ENCODE data around the gene EIF5A.
A peak's percentile ranks its signal among the peaks of the same experiment; 100 is the strongest.

Gene EIF5A

DNA sequence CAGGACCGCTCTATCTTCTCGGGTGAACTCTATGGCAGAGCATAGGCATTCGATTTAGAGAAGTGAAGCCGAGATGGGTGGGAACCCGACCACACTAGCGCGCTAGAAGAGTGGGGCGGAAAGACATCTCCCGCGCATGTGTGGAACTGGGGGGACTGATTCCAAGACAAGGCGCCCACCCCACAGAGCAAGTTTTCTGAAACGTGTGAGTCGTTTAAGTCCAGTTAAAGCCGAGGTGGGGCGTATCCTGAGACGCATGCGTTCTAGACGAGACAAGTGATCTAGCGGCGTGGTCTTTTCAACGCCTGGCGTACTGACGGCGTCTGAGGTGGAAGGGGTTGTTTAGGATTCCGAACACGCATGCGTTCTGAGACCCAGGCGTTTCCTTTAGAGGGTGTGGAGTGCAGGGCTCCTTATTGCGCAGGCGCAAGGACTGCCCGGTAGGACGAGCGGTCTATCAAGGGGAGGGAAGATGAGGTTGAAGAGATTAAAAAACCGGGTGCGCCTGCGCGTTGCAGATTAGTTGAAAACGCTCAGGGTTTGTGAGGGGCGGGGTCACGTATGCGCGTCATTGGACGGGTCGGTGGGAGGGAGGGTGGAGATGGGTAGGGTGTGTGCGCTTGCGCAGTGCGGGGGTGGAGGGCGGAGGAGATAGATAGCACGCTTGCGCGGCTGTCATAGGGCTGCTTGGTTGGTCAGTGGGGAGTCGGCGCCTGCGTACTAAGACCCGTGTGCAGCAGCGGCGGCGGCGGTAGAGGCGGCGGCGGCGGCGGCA lies at the start of gene EIF5A:
EIF5A (plus strand) TSS at position 718 of the 775 bp plus-strand sequence. CDS start 2,008 bp downstream, outside the sequence.
- DNase-seq: peak; percentile 100

DNA sequence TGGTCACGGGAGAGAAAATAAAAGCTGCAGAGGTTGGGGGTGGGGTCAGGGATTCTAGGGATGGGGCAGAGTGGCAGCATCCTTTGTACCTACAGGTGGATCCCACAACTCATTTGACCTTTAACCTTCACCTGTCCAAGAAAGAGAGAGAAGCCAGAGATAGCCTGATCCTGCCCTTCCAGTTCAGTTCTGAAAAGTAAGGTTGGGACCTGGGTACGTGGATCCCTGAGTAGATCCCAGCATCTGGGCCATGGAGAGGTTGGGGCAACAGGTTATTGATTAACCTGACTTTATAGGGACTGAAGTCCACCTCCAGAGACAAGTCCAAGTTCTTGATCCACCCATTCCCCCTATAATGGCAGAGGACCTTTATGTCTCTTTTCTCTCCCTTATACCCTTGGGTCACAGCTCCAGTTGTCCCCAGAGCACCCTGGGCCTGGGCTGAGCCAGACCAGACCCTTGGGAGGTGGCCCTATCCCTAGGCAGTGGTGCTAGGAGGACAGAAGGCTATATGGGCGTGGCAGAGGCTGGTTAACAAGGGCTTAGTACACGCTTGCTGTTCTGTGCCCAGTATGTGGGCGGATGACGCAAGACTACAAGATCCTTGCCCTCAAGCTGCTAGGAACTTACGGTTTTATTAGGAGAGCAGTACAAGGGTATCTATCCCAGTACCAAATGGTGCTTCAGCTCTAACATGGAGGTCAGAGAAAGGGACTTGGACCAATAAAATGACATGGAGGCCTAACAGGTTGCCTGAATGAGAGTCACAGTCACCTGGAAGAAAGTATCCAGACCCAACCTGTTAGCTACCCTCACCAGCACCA lies 48.5 kb upstream of the EIF5A start:
- no peak for DNase-seq

DNA sequence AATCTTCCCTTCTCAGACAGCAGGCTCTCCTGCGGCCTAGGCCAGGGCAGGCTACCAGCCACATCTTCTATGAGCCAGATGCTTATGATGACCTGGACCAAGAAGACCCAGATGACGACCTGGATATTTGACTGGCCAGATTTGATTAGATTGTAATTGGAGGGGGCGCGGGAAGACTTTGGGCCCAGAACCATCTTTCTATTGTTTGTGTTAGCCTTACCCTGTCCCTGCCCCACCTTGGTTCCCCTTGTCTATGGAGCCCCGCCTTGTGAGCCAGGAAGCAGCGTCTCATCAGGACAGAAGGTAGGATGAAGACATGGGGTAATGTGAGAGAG lies 47.9 kb upstream of the EIF5A start:
- no peak for DNase-seq

DNA sequence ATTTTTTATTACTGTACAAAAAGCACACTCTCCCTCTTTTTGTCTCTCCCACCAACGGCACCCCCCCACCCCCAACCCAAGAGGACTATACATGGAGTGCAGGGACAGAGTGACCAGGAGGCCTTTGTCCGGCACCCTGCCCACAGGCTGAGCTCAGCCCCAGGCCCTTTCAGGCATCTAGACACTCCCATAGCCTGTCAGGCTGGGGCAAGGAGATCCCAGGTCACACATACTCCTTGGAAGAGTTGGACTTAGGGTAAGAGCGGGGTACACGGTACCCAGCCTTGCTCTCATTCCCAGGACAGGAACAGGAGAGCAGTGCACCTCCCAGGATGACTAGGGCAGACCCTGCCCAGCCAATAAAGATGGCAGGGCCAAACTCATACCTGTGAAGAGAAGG lies 47.3 kb upstream of the EIF5A start:
- DNase-seq: no peak

DNA sequence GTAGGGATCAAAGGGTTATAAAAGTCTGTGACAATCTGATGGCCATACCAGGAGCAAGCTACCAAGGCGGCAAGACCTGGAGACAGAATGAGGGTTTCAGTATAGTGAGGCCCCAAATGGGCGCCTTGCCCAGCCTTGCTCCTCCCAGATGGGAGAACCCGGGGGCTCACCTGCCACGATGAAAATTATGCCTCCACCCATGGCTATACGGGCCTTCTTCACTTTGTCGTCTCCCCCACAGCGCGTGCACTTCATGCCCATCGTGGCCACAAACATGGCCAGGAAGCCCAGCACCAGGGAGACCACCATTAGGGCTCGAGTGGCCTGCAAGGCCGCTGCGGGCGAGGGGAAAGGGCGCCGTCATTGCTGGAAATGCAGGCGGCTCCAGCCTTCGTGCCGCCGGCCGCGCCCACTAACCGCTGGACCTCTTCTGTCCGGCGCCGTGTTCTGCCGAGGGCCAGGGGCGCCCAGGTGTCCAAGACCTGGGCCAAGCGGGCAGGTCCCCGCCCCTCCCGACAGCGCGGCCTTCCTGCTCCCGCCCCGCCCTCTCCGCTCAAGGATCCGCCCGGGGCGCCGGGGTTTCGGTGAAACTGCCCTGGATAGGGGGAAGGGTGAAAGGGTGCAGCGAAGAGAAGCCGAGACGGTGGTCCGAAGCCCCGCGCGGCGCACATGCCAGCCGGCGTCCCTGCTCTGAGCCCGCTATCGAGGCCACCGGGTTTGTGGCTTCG lies 46.6 kb upstream of the EIF5A start:
- no peak for DNase-seq

DNA sequence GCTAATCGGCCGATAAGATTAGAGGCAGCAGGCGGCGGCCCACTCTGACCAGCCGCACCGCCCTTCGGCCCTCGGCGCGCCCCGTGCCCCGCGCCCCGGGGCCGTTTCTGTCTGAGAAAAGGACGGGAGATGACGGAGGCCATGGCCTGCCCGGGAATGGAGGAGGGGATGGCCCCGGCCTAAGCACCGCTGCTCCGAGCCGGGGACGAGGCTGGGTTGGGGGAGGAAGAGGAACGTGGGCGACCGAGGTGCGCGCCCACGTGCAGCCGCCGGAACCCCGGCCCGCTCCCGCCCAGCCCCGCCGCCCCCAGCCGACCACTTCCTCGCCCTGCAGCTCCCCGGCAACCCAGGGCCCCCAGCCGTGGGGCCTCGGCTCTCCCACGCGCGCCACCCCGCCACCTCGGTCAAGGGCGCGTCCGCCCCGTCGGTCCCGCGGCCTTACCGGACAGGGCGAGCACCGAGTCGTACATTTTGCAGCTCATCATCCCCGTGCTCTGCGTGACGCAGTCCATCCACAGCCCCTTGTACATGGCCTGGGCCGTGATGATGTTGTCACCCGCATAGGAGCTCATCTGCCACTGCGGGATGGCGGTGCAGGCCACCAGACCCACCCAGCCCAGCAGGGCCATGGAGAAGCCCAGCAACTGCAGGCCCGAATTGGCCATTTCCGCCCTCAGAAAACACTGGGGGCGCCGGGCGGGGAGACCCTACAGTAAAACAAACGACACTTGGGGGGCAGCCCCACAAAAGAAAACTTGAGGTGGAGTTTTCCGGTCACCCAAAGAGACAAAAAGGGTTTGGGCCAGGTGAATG lies 45.8 kb upstream of the EIF5A start:
- DNase-seq: peak; percentile 33

DNA sequence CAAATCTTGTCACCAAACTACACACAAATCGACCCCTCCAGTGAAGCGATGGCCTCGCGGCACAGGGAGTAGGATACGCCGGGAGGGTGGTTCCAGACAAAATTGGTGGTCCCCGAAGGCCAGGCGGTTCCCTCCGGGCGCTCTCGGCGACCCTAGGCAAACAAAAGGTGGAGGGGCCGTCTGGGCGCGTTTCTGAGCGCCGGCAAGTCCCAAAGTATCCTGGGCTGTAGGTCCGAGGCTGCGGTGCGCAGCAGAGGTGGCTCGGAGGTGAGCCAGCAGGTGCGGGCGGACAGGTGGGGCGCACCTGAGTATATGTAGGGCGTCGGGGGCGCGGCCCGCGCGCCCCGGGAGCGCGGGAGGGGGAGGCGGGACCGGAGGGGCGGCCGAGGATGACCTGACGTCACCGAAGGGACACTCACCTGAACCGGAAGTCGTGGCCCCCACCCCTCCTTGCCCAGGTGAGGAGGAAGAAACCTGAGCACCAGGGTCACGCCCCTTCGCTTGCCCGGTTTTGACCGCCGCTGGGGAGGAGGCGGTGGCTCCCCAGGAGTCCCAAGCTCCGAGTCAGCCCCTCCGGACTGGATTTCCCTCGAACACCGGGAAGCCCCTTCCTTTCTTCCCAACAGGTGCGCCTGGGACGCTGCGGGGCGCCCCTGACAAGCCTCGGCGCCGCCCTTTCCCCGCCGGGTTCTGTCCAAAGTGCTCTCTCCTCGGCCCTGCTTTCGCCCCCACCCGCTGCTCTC lies 45.1 kb upstream of the EIF5A start, which contains the start of gene CLDN7:
CLDN7 (minus strand) TSS at position 287 of the 743 bp plus-strand sequence. CDS start 435 bp downstream, outside the sequence.
- DNase-seq: no peak

DNA sequence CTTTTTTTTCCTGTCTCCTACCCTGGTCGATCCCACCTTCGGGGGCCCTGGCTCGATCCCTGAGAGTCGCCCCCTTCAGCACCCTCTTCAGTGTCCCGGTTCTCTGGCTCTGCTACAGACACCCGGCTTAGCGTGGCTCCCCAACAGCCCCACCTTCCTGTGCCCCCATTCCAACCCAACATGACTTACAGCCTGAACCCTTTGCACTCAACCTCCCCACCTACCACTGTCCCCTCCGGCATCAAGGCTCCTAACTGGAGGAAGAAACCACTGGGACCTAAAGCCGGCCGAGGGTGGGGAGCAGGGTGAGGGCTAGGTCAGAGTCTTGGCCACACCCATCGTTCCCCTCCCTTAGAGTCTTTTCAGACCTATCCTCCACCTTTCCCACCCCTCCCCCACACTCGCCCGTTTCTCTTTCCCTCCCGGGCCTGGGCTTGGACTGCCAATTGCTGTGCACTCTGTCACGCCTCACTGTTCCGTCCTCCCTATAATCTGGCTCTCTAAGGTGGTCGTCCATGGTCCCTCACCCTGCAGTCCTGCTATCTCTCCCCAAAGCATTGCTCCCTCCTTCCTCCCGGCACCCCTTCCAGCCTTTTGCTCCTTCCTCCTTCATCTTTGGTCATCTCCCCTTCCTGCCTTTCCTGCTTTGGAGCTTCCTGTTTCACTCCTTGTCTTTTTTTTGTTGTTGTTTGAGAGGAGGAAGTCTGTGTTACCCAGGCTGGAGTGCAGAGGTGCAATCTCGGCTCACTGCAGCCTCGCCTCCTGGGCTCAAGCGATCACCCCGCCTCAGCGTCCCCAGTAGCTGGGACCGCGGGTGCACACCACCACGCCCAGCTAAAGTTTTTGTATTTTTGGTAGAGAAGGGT lies 44.3 kb upstream of the EIF5A start:
- no peak for DNase-seq

DNA sequence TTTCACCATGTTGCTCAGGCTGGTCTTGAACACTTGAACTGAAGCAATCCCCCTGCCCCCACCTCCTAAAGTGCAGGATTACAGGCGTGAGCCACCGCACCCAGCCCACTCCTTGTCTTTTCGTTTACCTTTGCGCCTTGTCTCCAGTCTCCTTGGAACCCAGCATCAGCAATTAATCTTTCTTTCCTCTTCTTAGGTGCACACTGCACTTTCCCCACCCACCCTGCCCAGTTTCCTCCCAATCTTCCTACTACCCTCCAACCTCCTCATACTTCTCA lies 43.7 kb upstream of the EIF5A start:
- no peak for DNase-seq

DNA sequence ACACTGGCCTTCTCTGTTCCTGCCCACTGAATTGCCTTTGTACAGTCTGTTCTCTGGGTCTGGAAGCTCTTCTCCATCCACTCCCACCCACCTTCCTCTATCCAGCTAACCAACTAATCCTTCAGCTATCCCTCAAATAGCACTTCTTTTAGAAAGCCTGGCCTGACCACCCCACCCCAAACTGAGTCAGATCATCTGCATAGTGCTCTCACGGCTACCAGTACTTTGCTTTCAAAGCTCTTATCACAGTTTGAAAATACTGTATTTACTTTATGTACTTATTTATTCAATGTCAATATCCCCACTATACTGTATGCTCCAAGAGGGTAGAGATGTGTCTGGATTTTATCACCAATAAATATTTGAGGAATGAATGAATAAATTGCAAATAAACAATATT lies 40.6 kb upstream of the EIF5A start:
- no peak for DNase-seq

DNA sequence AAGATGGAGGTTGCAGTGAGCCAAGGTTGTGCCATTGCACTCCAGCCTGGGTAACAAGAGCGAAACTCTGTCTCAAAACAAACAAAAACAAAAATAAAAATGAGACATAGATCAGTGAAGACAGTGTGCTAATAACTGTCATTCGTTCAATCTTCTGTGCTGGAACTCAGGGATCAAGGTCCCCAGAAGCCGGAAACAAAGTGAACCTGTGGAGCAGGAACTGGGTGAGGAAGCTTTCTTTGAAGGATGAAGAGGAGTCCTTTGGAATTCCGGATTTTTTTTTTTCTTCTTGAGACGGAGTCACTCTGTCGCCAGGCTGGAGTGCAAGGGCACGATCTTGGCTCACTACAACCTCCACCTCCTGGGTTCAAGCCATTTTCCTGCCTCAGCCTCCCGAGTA lies 28.0 kb upstream of the EIF5A start:
- no peak for DNase-seq

DNA sequence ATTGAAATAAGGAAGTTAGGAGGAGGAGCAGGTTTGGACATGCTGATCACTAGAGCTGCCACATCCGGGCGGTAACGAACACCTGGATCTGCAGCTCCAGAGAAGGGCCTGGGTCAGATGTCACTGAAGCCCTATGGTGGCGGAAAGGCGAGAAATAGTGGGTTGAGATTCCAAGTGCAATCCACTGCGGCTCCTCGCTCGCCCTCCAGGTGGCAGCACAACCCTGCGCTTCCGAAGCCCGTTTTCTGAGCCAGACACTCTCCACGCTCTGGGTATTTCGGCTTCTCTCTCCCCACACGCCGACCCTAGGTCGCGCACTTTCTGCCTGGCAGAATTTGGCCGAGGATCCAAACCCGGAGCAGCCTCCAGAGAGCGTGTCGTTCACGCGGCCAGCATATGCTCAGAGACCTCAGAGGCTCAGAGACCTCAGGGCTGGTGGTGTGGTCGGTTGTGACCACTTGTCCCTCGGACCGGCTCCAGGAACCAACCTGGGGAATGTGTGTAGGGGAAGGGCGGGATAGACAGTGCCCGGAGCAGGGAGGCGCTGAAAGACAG lies 26.8 kb upstream of the EIF5A start:
- DNase-seq: peak; percentile 86

DNA sequence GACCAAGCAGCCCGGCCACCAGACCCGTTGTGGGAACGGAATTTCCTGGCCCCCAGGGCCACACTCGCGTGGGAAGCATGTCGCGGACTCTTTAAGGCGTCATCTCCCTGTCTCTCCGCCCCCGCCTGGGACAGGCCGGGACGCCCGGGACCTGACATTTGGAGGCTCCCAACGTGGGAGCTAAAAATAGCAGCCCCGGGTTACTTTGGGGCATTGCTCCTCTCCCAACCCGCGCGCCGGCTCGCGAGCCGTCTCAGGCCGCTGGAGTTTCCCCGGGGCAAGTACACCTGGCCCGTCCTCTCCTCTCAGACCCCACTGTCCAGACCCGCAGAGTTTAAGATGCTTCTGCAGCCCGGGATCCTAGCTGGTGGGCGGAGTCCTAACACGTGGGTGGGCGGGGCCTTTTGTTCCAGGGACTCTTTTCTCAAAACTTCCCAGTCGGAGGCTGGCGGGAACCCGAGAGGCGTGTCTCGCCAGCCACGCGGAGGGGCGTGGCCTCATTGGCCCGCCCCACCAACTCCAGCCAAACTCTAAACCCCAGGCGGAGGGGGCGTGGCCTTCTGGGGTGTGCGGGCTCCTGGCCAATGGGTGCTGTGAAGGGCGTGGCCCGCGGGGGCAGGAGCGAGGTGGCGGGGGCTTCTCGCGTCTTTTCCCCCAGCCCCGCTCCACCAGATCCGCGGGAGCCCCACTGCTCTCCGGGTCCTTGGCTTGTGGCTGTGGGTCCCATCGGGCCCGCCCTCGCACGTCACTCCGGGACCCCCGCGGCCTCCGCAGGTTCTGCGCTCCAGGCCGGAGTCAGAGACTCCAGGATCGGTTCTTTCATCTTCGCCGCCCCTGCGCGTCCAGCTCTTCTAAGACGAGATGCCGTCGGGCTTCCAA lies 26.1 kb upstream of the EIF5A start, which contains the start of gene SLC2A4:
SLC2A4 (plus strand) TSS at position 645 of the 879 bp plus-strand sequence; CDS start at position 862, 217 bp downstream.
- peak; percentile 93 for DNase-seq

DNA sequence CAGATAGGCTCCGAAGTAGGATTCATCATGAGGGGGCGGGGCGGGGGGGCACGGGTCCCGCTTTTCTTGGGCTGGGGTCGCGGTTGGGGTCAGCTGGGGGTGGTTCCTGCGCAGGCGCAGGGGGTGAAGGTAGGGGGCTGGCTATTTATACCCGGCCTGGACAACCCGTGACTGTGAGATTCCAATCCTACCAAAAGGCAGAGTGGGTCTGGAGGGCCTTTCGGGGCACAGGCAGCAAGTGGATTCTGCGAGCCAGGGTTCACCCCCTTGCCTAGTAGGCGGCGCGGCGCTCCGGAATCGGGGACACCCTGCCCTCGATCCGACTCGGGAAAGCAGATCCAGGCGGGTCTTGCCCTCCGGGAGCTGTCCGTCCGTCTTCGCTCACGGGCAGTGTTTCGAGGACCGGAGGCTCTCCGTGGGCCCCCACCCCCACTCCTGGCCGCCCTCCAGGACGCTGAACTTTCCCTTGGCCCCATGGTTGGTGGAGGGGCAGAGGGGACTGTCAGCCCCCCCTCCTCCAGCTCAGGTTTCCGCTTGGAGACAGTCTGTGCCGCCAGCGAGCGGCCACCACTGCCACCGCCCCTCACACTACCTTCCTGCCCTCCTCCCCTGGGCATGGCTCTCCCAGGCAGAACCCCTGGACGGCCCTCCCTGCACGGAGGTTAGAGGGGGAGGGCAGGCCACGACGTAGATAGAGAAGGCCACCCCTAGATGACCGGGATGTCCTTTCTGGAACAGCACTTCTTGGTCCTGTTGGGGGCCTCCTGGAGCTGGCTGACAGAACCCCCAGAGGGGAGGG lies 25.3 kb upstream of the EIF5A start:
- DNase-seq: no peak

DNA sequence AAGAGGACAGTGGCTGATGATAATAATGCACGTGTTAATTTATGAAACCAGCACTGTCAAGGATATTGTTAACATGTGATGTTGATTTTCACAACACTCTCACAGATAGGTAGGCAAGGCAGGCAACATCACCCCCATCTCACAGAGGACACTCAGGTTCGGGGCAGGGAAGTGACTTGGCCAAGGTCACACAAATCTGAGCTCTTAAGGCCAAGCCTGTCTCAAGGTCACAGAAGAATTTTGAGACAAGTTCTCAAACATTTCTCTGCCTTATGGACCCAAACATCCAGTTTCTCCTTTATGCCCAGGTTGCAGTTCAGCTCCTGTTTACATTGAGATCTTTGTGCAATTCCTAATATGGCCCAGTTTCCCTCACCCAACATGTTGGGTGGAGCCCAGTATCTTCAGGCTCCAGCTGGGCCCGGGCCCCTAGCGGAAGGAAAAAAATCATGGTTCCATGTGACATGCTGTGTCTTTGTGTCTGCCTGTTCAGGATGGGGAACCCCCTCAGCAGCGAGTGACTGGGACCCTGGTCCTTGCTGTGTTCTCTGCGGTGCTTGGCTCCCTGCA lies 24.6 kb upstream of the EIF5A start:
- DNase-seq: no peak

DNA sequence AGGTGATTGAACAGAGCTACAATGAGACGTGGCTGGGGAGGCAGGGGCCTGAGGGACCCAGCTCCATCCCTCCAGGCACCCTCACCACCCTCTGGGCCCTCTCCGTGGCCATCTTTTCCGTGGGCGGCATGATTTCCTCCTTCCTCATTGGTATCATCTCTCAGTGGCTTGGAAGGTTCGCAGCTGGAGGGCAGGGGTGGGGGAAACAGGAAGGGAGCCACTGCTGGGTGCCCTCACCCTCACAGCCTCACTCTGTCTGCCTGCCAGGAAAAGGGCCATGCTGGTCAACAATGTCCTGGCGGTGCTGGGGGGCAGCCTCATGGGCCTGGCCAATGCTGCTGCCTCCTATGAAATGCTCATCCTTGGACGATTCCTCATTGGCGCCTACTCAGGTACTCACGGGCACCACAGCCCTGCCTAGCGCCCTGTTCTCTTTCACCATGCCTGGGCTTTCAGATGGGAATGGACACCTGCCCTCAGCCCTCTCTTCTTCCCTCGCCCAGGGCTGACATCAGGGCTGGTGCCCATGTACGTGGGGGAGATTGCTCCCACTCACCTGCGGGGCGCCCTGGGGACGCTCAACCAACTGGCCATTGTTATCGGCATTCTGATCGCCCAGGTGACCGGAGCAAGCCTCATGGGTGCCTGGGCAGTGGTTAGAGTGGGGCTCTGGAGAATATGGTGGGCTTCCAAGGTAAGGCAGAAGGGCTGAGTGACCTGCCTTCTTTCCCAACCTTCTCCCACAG lies 23.8 kb upstream of the EIF5A start:
- DNase-seq: no peak

DNA sequence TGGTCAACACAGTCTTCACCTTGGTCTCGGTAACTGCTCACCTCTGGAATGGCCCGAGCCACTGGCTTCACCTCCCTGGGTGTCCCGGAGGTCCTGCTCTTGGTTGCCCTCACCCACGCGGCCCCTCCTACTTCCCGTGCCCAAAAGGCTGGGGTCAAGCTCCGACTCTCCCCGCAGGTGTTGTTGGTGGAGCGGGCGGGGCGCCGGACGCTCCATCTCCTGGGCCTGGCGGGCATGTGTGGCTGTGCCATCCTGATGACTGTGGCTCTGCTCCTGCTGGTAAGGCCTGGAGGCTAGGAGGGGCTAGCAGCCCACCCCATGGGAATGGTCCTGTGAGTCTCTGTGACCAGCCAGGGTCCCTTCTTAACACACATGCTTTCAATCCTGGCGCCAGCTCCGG lies 22.5 kb upstream of the EIF5A start:
- no peak for DNase-seq

DNA sequence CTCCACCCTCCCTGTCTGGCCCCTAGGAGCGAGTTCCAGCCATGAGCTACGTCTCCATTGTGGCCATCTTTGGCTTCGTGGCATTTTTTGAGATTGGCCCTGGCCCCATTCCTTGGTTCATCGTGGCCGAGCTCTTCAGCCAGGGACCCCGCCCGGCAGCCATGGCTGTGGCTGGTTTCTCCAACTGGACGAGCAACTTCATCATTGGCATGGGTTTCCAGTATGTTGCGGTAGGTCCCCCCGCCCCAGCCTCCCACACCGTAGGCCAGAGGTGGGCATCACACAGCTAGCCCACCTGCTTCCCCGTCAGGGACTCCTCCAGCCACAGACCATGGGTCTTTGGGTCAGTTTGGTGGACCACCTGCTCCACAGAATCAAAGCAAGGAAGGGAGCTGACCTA lies 21.7 kb upstream of the EIF5A start:
- DNase-seq: no peak

Data from activated naive CD4-positive, alpha-beta T cell treated with anti-CD3 and anti-CD28 coated beads, Interleukin-2, amount 50 U/mL, for 16 hours (primary cell).